MM.1S (cell line): ENCODE measurements around the gene RHBDL1.

Experiments
- EZH2 ChIP-seq: fragments of 300-600 bp; sonication (generic); optimal IDR thresholded peaks from 2 replicates; pipeline ENCODE3; 2017; ENCODE audit warnings: low read depth, mild to moderate bottlenecking, antibody characterized with exemption, low read length, mixed read lengths
- TF ChIP-seq, protein P1 (sequence below): fragments of 300-600 bp; sonication (generic); IDR thresholded peaks from 2 replicates; pipeline ENCODE4 v1.5.1; 2016; ENCODE audit warnings: antibody characterized with exemption, low read length, mixed read lengths

GRCh38 chr16:682493-683395 is 7.3 kb downstream of the RHBDL1 start:
- no peak for TF ChIP-seq EZH2
- TF ChIP-seq, protein P1, sequence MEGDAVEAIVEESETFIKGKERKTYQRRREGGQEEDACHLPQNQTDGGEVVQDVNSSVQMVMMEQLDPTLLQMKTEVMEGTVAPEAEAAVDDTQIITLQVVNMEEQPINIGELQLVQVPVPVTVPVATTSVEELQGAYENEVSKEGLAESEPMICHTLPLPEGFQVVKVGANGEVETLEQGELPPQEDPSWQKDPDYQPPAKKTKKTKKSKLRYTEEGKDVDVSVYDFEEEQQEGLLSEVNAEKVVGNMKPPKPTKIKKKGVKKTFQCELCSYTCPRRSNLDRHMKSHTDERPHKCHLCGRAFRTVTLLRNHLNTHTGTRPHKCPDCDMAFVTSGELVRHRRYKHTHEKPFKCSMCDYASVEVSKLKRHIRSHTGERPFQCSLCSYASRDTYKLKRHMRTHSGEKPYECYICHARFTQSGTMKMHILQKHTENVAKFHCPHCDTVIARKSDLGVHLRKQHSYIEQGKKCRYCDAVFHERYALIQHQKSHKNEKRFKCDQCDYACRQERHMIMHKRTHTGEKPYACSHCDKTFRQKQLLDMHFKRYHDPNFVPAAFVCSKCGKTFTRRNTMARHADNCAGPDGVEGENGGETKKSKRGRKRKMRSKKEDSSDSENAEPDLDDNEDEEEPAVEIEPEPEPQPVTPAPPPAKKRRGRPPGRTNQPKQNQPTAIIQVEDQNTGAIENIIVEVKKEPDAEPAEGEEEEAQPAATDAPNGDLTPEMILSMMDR = no peak
